Keratinocyte (primary cell): ENCODE results near the gene PACS2. TPM values are rescaled to one million over a fixed set of nuclear protein-coding genes. Genes with fewer than 3 reads are reported as not detected.

Source experiments
- DNase-seq: peaks from one replicate; pipeline ENCODE4 v3.0.0-alpha.2; 2011; ENCODE audit warnings: low read depth, missing footprints, low spot score
- FAIRE-seq: peaks from 2 replicates; lab custom pipeline; 2011; peaks lifted over from hg19 to GRCh38; lab: Jason Lieb, UNC
- H2AFZ ChIP-seq: 2 replicates; pipeline ENCODE4 v1.6.0; 2012; ENCODE audit warnings: low read length, control low read depth, inconsistent platforms; ENCODE audit not compliant: control insufficient read depth
- H3K27ac ChIP-seq: 2 replicates; pipeline ENCODE4 v1.5.1; 2011; ENCODE audit warnings: low read length; ENCODE audit not compliant: control insufficient read depth, insufficient read depth
- H3K27me3 ChIP-seq: 3 replicates; pipeline ENCODE4 v1.6.0; 2011; ENCODE audit warnings: low read length; ENCODE audit not compliant: control insufficient read depth, insufficient read depth; ENCODE audit errors: extremely low read depth
- H3K36me3 ChIP-seq, 2 experiments: 2 replicates in 1 of 2; 3 replicates in 1 of 2; pipeline ENCODE4 v1.5.1; 2011; ENCODE audit warnings: low read length in 2 of 2, mild to moderate bottlenecking in 1 of 2; ENCODE audit not compliant: control insufficient read depth in 2 of 2, insufficient read depth in 2 of 2; ENCODE audit errors: extremely low read depth in 1 of 2
- H3K4me1 ChIP-seq: 3 replicates; pipeline ENCODE4 v1.5.1; 2011; ENCODE audit warnings: low read length; ENCODE audit not compliant: control insufficient read depth, insufficient read depth; ENCODE audit errors: extremely low read depth
- H3K4me2 ChIP-seq: 3 replicates; pipeline ENCODE4 v1.6.0; 2011; ENCODE audit warnings: low read depth, low read length; ENCODE audit not compliant: control insufficient read depth, insufficient read depth; ENCODE audit errors: extremely low read depth
- H3K4me3 ChIP-seq, 3 experiments: fragments of 200-600 bp in 1 of 3; sonication (generic) in 1 of 3; 2 replicates in 2 of 3; 3 replicates in 1 of 3; pipeline ENCODE4 v1.5.1; 2011 to 2016; ENCODE audit warnings: low read length in 3 of 3, mild to moderate bottlenecking in 3 of 3, control low read depth in 2 of 3, inconsistent platforms in 1 of 3, low read depth in 1 of 3, mixed read lengths in 1 of 3, mixed run types in 1 of 3, moderate library complexity in 1 of 3; ENCODE audit not compliant: control insufficient read depth in 2 of 3, insufficient read depth in 2 of 3; ENCODE audit errors: extremely low read depth in 1 of 3
- H3K79me2 ChIP-seq: 2 replicates; pipeline ENCODE4 v1.6.0; 2012; ENCODE audit warnings: low read length; ENCODE audit not compliant: control insufficient read depth, insufficient read depth
- H3K9ac ChIP-seq: 3 replicates; pipeline ENCODE4 v1.6.0; 2011; ENCODE audit warnings: low read length; ENCODE audit not compliant: control insufficient read depth, insufficient read depth; ENCODE audit errors: extremely low read depth
- H3K9me1 ChIP-seq: 3 replicates; pipeline ENCODE4 v1.6.0; 2011; ENCODE audit warnings: low read length; ENCODE audit not compliant: control insufficient read depth, insufficient read depth; ENCODE audit errors: extremely low read depth
- H3K9me3 ChIP-seq: 2 replicates; pipeline ENCODE4 v1.5.1; 2012; ENCODE audit warnings: low read depth, low read length; ENCODE audit not compliant: control insufficient read depth
- H4K20me1 ChIP-seq: 3 replicates; pipeline ENCODE4 v1.6.0; 2011; ENCODE audit warnings: low read length; ENCODE audit not compliant: control insufficient read depth, insufficient read depth; ENCODE audit errors: extremely low read depth
- EZH2 ChIP-seq: IDR thresholded peaks from one replicate; pipeline ENCODE4 v1.6.1; 2012; ENCODE audit warnings: inconsistent platforms, mild to moderate bottlenecking, low read length, moderate library complexity
- dilution Hi-C: fragments of 300-500 bp; cut with MboI; formaldehyde crosslinking; loops from one replicate; pipeline ENCODE4 v1.7.0; 2020; ENCODE audit warnings: low sequenced_read_pairs; ENCODE audit not compliant: extremely low pct_ligation_motif_present
- polyA plus RNA-seq, 5 experiments: library from polyadenylated mRNA; depleted of rRNA in 3 of 5; stranded (reverse) in 3 of 5; stranded (forward) in 1 of 5; unstranded in 1 of 5; fragments of >200 nt; gene quantifications; 1 replicate in 1 of 5; 2 replicates in 3 of 5; 3 replicates in 1 of 5; pipeline versions ENCODE4 v1.2.1 to v1.2.3, GENCODE V29; 2011 to 2012; ENCODE audit warnings: missing spikeins in 2 of 5, low read depth in 1 of 5, low replicate concordance in 1 of 5
- TF ChIP-seq, protein P1 (sequence below), 3 experiments: IDR thresholded peaks in 1 of 3; conservative IDR thresholded peaks in 1 of 3; optimal IDR thresholded peaks in 1 of 3; 2 replicates in 2 of 3; 3 replicates in 1 of 3; pipeline versions ENCODE3 to v1.5.1; 2011; ENCODE audit warnings: low read length in 3 of 3, mild to moderate bottlenecking in 3 of 3, moderate library complexity in 2 of 3, control low read depth in 1 of 3, inconsistent platforms in 1 of 3; ENCODE audit not compliant: insufficient read depth in 2 of 3; ENCODE audit errors: extremely low read depth in 1 of 3

Gene PACS2
- polyA plus RNA-seq, 1 donor (not counting 4 experiments of a cell fraction or from before 2014, with no cell fraction given): 11.8 TPM

DNA sequence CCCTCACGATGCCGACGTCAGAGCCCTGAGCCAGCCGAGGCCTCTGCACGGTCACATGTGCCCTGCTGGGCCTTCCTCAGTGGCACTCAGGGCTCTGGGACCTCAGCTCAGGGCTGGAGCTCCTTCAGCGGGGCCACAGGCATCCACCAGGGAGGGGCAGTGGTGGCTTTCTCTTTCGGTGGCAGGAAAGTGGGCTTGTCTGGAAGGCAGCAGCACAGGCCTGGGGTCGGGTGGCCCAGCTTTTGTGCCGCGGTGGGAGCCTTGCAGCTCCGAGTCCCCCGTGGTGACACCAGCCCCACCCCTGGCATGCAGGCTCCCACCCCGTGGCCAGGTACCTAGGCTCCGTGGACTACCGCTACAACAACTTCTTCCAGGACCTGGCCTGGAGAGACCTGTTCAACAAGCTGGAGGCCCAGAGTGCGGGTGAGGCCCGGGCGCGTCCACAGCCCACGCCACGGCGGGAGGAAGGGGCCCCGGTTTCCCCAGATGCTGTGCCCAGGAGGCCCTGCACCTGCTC lies 69.6 kb downstream of the PACS2 start:
- H2AFZ ChIP-seq: no peak overlapping the region
- no peak overlapping the region for H3K4me2 ChIP-seq
- no peak overlapping the region for H3K27ac ChIP-seq
- no peak for TF ChIP-seq EZH2
- TF ChIP-seq, protein P1, sequence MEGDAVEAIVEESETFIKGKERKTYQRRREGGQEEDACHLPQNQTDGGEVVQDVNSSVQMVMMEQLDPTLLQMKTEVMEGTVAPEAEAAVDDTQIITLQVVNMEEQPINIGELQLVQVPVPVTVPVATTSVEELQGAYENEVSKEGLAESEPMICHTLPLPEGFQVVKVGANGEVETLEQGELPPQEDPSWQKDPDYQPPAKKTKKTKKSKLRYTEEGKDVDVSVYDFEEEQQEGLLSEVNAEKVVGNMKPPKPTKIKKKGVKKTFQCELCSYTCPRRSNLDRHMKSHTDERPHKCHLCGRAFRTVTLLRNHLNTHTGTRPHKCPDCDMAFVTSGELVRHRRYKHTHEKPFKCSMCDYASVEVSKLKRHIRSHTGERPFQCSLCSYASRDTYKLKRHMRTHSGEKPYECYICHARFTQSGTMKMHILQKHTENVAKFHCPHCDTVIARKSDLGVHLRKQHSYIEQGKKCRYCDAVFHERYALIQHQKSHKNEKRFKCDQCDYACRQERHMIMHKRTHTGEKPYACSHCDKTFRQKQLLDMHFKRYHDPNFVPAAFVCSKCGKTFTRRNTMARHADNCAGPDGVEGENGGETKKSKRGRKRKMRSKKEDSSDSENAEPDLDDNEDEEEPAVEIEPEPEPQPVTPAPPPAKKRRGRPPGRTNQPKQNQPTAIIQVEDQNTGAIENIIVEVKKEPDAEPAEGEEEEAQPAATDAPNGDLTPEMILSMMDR (optimal IDR thresholded peaks at IDR 0.05 in 1 of 3, IDR thresholded peaks at IDR 0.05 in 1 of 3, conservative IDR thresholded peaks at IDR 0.05 in 1 of 3; ENCODE audit: extremely low read depth in 1 of 3, insufficient read depth in 2 of 3, low read length in 3 of 3): no peak
- no peak for FAIRE-seq
- no peak overlapping the region for H3K9ac ChIP-seq
- no peaks in the 10 kb centered on the region for H3K4me1 ChIP-seq
- H3K9me3 ChIP-seq: no peaks in the 10 kb centered on the region
- no peaks in the 10 kb centered on the region for H3K79me2 ChIP-seq
- H3K27me3 ChIP-seq: no peaks in the 10 kb centered on the region
- DNase-seq: no peak
- no peaks in the 10 kb centered on the region for H3K9me1 ChIP-seq
- no peaks in the 10 kb centered on the region for H4K20me1 ChIP-seq
- H3K36me3 ChIP-seq: peaks cover 0 to 13% of the 10 kb centered on the region in 2 experiments
- no peak overlapping the region for H3K4me3 ChIP-seq
- dilution Hi-C loops: no loop called here

DNA sequence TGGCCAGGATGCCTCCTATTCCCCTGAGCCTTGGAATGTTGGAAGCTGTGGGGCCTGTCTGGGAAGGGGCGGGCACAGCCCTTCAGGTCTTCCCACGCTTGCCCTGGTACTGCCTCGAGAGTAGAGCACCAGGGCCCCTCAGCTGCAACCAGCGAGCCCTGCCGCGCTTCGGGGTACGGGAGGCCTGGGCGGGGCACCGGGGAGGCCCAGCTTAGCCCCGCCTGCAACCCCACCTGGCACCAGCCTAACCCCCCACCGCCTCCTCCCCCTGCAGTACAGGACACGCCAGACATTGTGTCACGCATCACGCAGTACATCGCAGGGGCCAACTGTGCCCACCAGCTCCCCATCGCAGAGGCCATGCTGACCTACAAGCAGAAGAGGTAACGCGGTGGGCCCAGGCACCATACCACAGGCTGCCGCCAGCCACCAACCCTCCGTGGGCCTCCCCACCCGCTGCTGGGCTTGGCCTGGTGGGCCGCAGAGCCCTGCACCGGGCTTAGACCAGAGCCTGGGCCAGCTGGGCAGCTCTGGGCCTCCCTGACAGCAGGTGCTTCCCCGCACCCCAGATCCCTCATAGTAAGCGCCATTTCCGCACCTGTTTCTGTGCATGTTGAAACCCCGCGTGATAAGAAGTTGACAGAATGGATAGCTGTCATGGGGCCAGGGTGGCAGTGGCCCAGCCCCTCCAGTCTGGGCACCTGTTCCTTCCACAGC lies 70.2 kb downstream of the PACS2 start:
- dilution Hi-C loops: no loop called here
- H2AFZ ChIP-seq: no peak overlapping the region
- no peaks in the 10 kb centered on the region for H3K4me1 ChIP-seq
- peaks cover 0 to 13% of the 10 kb centered on the region in 2 experiments for H3K36me3 ChIP-seq
- no peak overlapping the region for H3K4me2 ChIP-seq
- H3K4me3 ChIP-seq: no peak overlapping the region
- H3K9ac ChIP-seq: no peak overlapping the region
- H4K20me1 ChIP-seq: no peaks in the 10 kb centered on the region
- TF ChIP-seq, protein P1 (optimal IDR thresholded peaks at IDR 0.05 in 1 of 3, IDR thresholded peaks at IDR 0.05 in 1 of 3, conservative IDR thresholded peaks at IDR 0.05 in 1 of 3; ENCODE audit: extremely low read depth in 1 of 3, insufficient read depth in 2 of 3, low read length in 3 of 3): no peak
- no peak for TF ChIP-seq EZH2
- FAIRE-seq (no peak), DNase-seq (no peak)
- no peaks in the 10 kb centered on the region for H3K9me3 ChIP-seq
- no peak overlapping the region for H3K27ac ChIP-seq
- no peaks in the 10 kb centered on the region for H3K79me2 ChIP-seq
- H3K27me3 ChIP-seq: no peaks in the 10 kb centered on the region
- H3K9me1 ChIP-seq: no peaks in the 10 kb centered on the region
